ENCODE results near the gene CHURC1. TPM values are rescaled to one million over a fixed set of nuclear protein-coding genes. Genes with fewer than 3 reads are reported as not detected.

Gene CHURC1
- total RNA-seq, 1 donor from 2014 or later, result 35.7 TPM

DNA sequence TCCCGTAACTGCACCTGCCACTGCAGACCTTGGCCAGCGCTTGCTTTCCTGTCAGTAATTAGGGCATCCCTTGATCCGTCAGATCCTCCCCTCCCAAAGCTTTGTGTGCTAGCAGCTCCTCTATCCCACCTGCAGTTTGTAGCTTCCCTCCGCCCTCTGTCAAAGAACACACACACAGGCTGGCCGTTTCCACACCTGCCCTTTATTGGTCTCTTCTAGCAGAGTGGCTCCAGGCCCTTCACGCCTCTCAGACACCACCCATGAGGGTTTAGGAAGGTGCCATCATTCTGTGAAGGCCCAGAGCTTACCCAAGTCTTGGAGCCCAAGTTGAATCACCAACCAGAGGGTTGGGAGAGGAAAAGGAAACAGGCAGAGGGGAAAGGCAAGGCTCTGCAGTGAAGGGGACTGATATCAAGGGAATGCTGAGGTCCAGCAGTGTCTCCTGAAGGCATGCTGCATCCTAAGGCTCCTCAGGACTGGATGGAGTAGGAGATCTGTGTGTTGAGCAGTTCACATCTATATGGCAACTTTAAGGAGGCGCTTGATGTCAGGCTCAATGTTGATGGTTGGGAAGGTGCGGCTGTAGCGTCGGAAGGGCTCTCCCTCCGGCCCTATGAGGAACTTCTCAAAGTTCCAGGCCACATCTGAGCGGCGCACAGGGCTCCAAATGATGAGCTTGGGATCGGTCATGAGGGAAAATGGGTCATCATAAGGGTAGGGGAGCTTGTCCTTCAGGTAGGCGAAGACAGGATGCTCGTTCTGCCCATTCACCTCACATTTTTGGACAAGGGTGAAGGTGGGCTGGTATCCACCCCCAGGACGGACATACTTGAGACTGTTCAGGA, 24.9 kb downstream of the CHURC1 start:
- no peak for DNase-seq (ENCODE audit: low read depth in 2 of 2)

DNA sequence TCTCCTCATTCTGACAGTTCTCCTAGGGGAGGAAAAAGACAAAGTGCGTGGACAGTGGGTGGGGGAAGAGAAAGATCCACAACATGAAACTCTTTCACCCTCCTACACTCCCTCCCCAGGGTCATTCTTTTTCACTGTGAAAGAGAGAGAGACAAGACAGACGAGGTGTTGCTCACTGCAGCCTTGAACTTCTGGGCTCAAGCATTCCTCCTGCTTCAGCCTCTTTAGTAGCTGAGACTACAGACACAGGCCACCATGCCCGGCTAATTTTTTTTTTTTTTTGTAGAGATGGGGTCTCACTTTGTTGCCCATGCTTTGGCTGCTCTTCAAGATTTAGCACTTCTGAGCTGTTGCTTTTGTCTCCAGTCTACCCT, 25.5 kb downstream of the CHURC1 start:
- no peak for DNase-seq (ENCODE audit: low read depth in 2 of 2)

DNA sequence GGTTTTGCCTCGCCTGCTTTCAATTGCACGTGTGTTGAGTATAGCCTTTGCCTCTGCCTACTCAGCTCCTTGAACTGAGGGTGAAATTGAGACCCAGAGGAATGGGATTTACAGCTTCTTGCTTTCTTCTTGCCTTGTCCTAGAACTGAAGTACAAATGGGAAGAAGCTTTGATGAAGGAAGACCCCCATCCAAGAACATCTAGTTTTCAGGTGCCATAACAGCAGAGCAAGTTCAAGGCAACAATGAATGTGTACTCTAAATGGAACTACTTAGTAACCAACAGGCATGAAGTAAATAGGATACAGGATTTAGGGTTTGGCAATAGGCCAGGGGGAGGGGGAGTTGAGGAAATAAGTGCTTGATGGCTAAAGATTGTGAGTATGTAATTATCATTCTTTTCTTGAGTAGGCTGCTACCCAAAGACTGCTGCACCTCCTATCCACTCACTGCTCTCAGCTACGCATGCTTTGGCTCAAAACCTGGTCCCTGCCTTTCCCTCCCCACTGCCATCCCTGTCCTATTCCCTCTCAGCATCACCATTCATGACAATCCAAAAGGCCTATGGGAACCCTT, 26.2 kb downstream of the CHURC1 start:
- no peak for DNase-seq (ENCODE audit: low read depth in 2 of 2)

- DNase-seq (ENCODE audit: low read depth in 2 of 2), result no peak
These were observed 28.4 kb downstream of the CHURC1 start, which contains the start of gene GPX2 for GRCh38 chr14:64942531-64943111. Gene GPX2, minus strand, starts transcription at chr14:64942745. Its CDS starts 19 bp downstream, at chr14:64942726.

GRCh38 chr14:64943556-64943955, 29.3 kb downstream of the CHURC1 start:
- DNase-seq (ENCODE audit: low read depth in 2 of 2), result no peak

DNA sequence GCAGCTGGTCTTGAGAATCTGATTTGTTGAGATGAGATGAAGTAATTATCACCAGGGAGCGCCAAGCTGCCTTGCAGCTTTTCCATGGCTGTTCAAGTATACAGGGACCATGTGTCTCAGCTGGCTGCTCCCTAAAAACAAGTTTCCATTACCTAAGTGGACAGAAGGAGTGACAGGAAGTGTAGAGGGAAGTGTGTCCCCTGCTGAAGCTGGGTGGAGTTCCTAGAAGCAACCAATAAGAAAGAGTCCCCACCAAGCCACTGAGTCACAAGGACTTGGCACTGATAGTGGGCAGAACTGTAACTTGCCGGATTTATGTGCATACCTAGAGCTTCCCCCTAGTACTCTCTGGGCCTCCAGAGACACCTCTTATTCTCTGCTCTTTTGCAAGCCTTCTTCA, 29.8 kb downstream of the CHURC1 start:
- no peak for DNase-seq (ENCODE audit: low read depth in 2 of 2)

GRCh38 chr14:64944861-64945260, 30.6 kb downstream of the CHURC1 start:
- DNase-seq (ENCODE audit: low read depth in 2 of 2), result no peak

- DNase-seq (ENCODE audit: low read depth in 2 of 2), result no peak
These were observed 31.4 kb downstream of the CHURC1 start for GRCh38 chr14:64945431-64946178.

GRCh38 chr14:64946310-64947045, 32.2 kb downstream of the CHURC1 start:
- no peak for DNase-seq (ENCODE audit: low read depth in 2 of 2)

- no peak for DNase-seq (ENCODE audit: low read depth in 2 of 2)
These were observed 33.7 kb downstream of the CHURC1 start for GRCh38 chr14:64947710-64948611.

DNA sequence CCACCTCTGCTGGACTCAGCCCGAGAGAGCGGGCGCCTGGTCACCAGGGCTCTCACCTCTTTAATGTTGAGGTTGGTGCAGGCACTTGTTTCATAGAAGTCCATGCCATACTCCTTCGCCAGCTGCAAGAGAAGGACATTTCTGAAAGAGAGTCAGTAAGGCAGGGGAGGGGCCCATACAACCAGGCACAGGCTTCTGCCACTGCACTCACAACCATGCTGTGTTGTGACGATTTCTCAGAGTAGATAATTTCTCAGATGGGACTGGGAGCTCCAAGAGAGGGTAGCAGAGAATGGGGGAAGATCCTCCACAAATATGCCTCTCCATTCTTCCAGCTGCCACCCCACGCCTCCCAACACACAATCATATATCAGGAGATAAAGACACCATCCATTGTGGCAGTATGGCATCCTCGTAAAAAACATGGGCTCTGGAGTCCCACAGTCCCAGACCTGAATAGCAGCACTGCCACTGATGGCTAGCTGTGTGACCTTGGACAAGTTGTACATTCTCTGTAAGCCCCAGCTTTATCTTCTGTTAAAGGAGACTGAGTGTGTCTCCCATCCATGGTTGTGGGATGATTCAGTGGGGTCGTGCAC, 34.5 kb downstream of the CHURC1 start:
- DNase-seq (ENCODE audit: low read depth in 2 of 2), result no peak

DNA sequence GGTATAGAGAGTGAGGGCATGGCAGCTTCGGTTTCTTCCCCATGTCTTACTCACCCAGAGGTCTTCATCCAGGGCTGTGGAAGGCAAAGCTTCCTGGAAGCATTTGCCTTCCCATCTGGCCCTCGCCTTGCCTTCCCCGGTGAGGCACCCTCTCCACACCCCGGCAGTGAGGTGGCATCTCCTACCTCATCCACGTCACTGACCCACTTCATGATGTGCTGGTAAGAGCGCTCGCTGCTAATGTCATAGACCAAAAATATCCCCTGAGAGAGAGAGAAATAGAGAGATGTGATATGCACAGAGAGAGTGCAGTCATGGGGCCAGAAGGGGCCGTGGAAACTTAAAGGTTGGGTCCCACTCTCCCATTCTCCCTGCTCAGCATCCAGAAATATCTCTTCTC, 36.6 kb downstream of the CHURC1 start:
- DNase-seq (ENCODE audit: low read depth in 2 of 2), result no peak

- DNase-seq (ENCODE audit: low read depth in 2 of 2), result no peak
These were observed 37.0 kb downstream of the CHURC1 start for GRCh38 chr14:64951291-64951690.

DNA sequence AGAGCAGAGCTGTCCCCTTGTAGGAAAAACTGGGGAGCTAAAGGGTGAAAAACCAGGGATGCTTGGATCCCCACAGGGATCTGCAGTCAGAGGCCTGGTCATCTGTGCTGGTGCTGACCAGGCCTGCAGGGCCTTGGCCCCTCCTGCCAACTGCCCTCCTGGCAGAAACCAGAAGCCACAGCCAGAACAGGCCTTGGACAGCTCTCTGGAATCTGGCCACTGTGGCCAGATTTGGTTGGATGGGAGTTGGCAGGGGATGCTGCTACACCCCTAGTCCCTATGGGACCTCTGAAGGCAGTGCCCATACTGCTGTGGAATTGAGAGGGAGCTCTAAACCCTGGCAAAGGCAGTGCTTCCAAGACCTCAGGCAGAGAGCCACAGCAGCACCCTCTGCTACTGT, 37.5 kb downstream of the CHURC1 start:
- no peak for DNase-seq (ENCODE audit: low read depth in 2 of 2)

GRCh38 chr14:64952598-64953309, 38.5 kb downstream of the CHURC1 start:
- DNase-seq (ENCODE audit: low read depth in 2 of 2), result no peak

DNA sequence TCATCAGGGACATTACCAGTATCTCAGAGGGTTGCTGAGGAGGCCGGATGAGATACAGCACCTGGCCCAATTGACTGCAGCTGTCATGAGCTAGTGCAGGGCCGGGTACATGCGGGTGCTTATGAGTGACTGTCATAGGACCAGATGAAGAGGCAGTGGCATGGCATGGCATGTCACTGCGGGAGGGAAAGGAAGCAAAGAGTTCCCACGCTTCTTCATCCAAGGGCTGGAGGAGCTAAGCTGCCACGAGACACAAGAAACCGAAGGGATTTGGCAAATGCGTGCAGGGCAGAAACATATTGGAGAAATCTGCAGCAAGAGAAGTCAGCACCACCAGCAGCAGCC, 39.0 kb downstream of the CHURC1 start:
- no peak for DNase-seq (ENCODE audit: low read depth in 2 of 2)

DNA sequence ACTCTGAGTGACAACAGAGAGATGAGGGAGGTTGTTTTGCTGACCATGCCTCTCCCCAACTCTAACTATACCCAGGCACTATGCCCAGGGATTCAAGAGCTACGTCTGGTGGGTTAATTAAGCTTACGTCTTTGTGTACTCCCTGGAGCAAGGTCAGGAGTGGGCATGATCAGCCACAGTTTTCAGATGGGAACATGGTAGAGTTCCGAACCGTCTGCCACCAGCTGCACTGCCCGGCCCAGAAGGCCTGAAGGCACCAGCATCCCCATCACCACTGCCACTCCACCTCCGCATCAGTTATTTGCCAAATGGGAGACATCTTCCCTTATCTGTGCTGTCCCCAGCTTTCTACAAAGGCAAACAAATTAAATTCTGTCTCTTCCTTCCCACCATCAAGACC, 39.4 kb downstream of the CHURC1 start:
- DNase-seq (ENCODE audit: low read depth in 2 of 2), result no peak

- no peak for DNase-seq (ENCODE audit: low read depth in 2 of 2)
These were observed 40.4 kb downstream of the CHURC1 start for GRCh38 chr14:64954491-64955240.

- DNase-seq (ENCODE audit: low read depth in 2 of 2), result no peak
These were observed 41.0 kb downstream of the CHURC1 start for GRCh38 chr14:64955297-64955696.
